AG09309 (cell line): ENCODE measurements around the gene F2RL2.
"Not testable (repeated sequence)": the region's sequence is repeated elsewhere in the genome, so short reads cannot be mapped to it uniquely, and the experiment has no call there.

ENCODE experiments used
- DNase-seq: peaks from one replicate; pipeline ENCODE4 v3.0.0-alpha.2; 2010; ENCODE audit warnings: low read depth
- H3K4me3 ChIP-seq: 2 replicates; pipeline ENCODE4 v1.5.1; 2011; ENCODE audit warnings: mild to moderate bottlenecking, low read depth, low read length, moderate library complexity; ENCODE audit not compliant: control insufficient read depth
- CTCF ChIP-seq: IDR thresholded peaks from 2 replicates; pipeline ENCODE4 v1.5.1; 2011; ENCODE audit warnings: mild to moderate bottlenecking, low read depth, low read length, inconsistent platforms; ENCODE audit not compliant: insufficient read depth, control insufficient read depth; ENCODE audit errors: missing control alignments

Gene F2RL2

GRCh38 chr5:76604838-76605237 lies 18.4 kb downstream of the F2RL2 start:
- no peak for TF ChIP-seq CTCF
- DNase-seq, result no peak
- no peak overlapping the region for H3K4me3 ChIP-seq

- DNase-seq, H3K4me3 ChIP-seq: not testable (repeated sequence)
These were observed 19.2 kb downstream of the F2RL2 start for GRCh38 chr5:76603991-76604390.

GRCh38 chr5:76602094-76602726 lies 21.0 kb downstream of the F2RL2 start:
- no peak overlapping the region for H3K4me3 ChIP-seq
- DNase-seq, result no peak
- TF ChIP-seq CTCF, result peak; percentile 58

GRCh38 chr5:76601470-76601869 lies 21.7 kb downstream of the F2RL2 start:
- peak; percentile 75 for TF ChIP-seq CTCF
- H3K4me3 ChIP-seq, result no peak overlapping the region
- no peak for DNase-seq

- no peak overlapping the region for H3K4me3 ChIP-seq
- TF ChIP-seq CTCF, result no peak
- no peak for DNase-seq
These were observed 22.5 kb downstream of the F2RL2 start for GRCh38 chr5:76600716-76601115.

- no peak overlapping the region for H3K4me3 ChIP-seq
- TF ChIP-seq CTCF, result no peak
- no peak for DNase-seq
These were observed 24.7 kb downstream of the F2RL2 start for GRCh38 chr5:76598531-76598930.

GRCh38 chr5:76595755-76596481 lies 27.3 kb downstream of the F2RL2 start:
- no peak overlapping the region for H3K4me3 ChIP-seq
- no peak for TF ChIP-seq CTCF
- DNase-seq, result no peak
